Caco-2 (cell line): Measurements from ENCODE around the gene MBOAT7. TPM values are rescaled to one million over a fixed set of nuclear protein-coding genes. Genes with fewer than 3 reads are reported as not detected.

ENCODE experiments used
- BruUV-seq: library from RNA; stranded (reverse); fragments of 400-500 nt; replicated peaks from 2 replicates; lab custom pipeline; 2021; lab: Mats Ljungman, UMichigan
- CTCF ChIA-PET: fragments of 300-600 bp; sonication (Branson Sonifier 250); formaldehyde crosslinking; loops from one replicate; lab custom pipeline; 2022; ENCODE audit warnings: antibody characterized with exemption; lab: Charles Lee
- POLR2A ChIA-PET: fragments of 300-600 bp; sonication (Branson Sonifier 250); formaldehyde crosslinking; loops from one replicate; lab custom pipeline; 2022; ENCODE audit warnings: antibody characterized with exemption; lab: Charles Lee
- DNase-seq, 2 experiments: peaks; one replicate each; pipeline versions ENCODE4 v3.0.0 to v3.0.0-alpha.2; 2020 to 2022
- H3K27me3 ChIP-seq: replicated peaks from 2 replicates; pipeline ENCODE4 v1.6.0; 2011; ENCODE audit warnings: low read length; ENCODE audit not compliant: control insufficient read depth, insufficient read depth
- H3K36me3 ChIP-seq: 2 replicates; pipeline ENCODE4 v1.5.1; 2011; ENCODE audit warnings: low read length; ENCODE audit not compliant: control insufficient read depth, insufficient read depth
- H3K4me1 ChIP-seq: fragments of 250-450 bp; sonication (Bioruptor Pico); 2 replicates; pipeline ENCODE4 v1.5.1; 2020; ENCODE audit warnings: mild to moderate bottlenecking
- H3K4me3 ChIP-seq: 2 replicates; pipeline ENCODE4 v1.5.1; 2011; ENCODE audit warnings: low read depth, mild to moderate bottlenecking, control low read depth, low read length
- H3K9me3 ChIP-seq: fragments of 250-450 bp; sonication (Bioruptor Pico); 2 replicates; pipeline ENCODE4 v1.5.1; 2020; ENCODE audit warnings: mild to moderate bottlenecking, moderate library complexity
- H3K27ac Mint-ChIP-seq: one replicate; pipeline ENCODE4 v1.8.0; 2022; ENCODE audit warnings: mixed read lengths; ENCODE audit not compliant: unreplicated experiment
- H3K27me3 Mint-ChIP-seq: one replicate; pipeline ENCODE4 v1.8.0; 2022; ENCODE audit warnings: mixed read lengths; ENCODE audit not compliant: insufficient read depth, unreplicated experiment
- H3K36me3 Mint-ChIP-seq: one replicate; pipeline ENCODE4 v1.8.0; 2022; ENCODE audit warnings: mild to moderate bottlenecking, mixed read lengths; ENCODE audit not compliant: insufficient read depth, unreplicated experiment
- H3K4me1 Mint-ChIP-seq: one replicate; pipeline ENCODE4 v1.8.0; 2022; ENCODE audit warnings: low read depth, mixed read lengths; ENCODE audit not compliant: unreplicated experiment
- H3K4me3 Mint-ChIP-seq: one replicate; pipeline ENCODE4 v1.8.0; 2022; ENCODE audit warnings: mild to moderate bottlenecking, moderate library complexity, mixed read lengths; ENCODE audit not compliant: unreplicated experiment
- H3K9me3 Mint-ChIP-seq: one replicate; pipeline ENCODE4 v1.8.0; 2022; ENCODE audit warnings: mixed read lengths; ENCODE audit not compliant: unreplicated experiment
- intact Hi-C: fragments of 100-400 bp; cut with micrococcal nuclease; formaldehyde crosslinking; loops from one replicate; pipeline ENCODE4 v1.10.0; 2022; ENCODE audit not compliant: unreplicated experiment
- total RNA-seq: library from RNA; stranded (reverse); gene quantifications from 2 replicates; pipeline ENCODE4 v1.2.3, GENCODE V29; 2022
- TF ChIP-seq, protein P1 (sequence below), 2 experiments: fragments of 200-600 bp in 1 of 2; IDR thresholded peaks; 1 replicate in 1 of 2; 2 replicates in 1 of 2; pipeline versions ENCODE4 v1.5.1 to v1.8.0; 2011 to 2022; ENCODE audit warnings: antibody characterized with exemption in 1 of 2, control low read depth in 1 of 2, inconsistent platforms in 1 of 2, low read depth in 1 of 2, low read length in 1 of 2, mild to moderate bottlenecking in 1 of 2, moderate library complexity in 1 of 2; ENCODE audit not compliant: insufficient read depth in 1 of 2, severe bottlenecking in 1 of 2, unreplicated experiment in 1 of 2

MBOAT7 gene
- total RNA-seq, 1 experiment from 2014 or later: 137 TPM

DNA sequence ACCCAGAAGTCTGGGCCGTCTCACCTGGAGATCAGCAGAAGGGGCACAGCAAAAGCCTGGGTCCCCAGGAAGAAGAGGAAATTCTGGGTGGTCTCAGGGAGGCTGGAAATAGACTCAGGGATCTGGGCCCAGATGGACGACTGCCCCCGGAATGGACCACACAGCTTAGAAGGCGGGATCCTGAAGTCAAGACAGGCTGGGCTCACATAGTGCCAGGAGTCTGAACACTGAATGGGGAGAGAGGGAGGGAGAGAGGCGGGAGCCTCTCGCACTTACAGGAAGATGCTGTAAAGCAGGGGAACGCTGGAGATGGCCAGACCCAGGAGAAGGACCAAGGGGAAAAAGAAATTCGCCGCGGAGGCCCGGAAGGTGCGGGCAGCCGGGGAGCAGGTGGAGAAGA is 28.5 kb downstream of the MBOAT7 start:
- Histone ChIP-seq H3K4me1 (peaks cover 24% of the 10 kb centered on the region), H3K9me3 (no peaks in the 10 kb centered on the region), H3K27me3 (no peaks in the 10 kb centered on the region), H3K36me3 (0 out of 2 replicates have a peak, but pooled peaks cover 2% of the 10 kb centered on the region), H3K4me3 (peak overlapping the region; percentile 53)
- peaks cover 74% of the 10 kb centered on the region for H3K36me3 Mint-ChIP-seq
- ChIA-PET POLR2A (interaction anchor here (2.9 to 3.4 kb wide), 2 partner anchors 24 to 29 kb away, joined by 23 to 30 read pairs; partner anchors contain the start of genes CNOT3, MBOAT7 and TSEN34), CTCF (interaction anchor here (0.7 to 1.3 kb wide), 2 partner anchors 12 to 24 kb away, joined by 3 read pairs; no protein-coding TSS in a partner anchor)
- intact Hi-C loops: no loop called here
- BruUV-seq: no TSS peak
- no peak for DNase-seq
- peaks cover 47% of the 10 kb centered on the region for H3K4me1 Mint-ChIP-seq
- no peaks in the 10 kb centered on the region for H3K27me3 Mint-ChIP-seq
- H3K4me3 Mint-ChIP-seq: peak overlapping the region; percentile 79
- TF ChIP-seq, protein P1, sequence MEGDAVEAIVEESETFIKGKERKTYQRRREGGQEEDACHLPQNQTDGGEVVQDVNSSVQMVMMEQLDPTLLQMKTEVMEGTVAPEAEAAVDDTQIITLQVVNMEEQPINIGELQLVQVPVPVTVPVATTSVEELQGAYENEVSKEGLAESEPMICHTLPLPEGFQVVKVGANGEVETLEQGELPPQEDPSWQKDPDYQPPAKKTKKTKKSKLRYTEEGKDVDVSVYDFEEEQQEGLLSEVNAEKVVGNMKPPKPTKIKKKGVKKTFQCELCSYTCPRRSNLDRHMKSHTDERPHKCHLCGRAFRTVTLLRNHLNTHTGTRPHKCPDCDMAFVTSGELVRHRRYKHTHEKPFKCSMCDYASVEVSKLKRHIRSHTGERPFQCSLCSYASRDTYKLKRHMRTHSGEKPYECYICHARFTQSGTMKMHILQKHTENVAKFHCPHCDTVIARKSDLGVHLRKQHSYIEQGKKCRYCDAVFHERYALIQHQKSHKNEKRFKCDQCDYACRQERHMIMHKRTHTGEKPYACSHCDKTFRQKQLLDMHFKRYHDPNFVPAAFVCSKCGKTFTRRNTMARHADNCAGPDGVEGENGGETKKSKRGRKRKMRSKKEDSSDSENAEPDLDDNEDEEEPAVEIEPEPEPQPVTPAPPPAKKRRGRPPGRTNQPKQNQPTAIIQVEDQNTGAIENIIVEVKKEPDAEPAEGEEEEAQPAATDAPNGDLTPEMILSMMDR (IDR thresholded peaks at IDR 0.05; ENCODE audit: insufficient read depth in 1 of 2, low read depth in 1 of 2, low read length in 1 of 2, severe bottlenecking in 1 of 2, unreplicated experiment in 1 of 2): no peak
- peaks cover 10% of the 10 kb centered on the region for H3K9me3 Mint-ChIP-seq
- H3K27ac Mint-ChIP-seq: peak overlapping the region; percentile 87

DNA sequence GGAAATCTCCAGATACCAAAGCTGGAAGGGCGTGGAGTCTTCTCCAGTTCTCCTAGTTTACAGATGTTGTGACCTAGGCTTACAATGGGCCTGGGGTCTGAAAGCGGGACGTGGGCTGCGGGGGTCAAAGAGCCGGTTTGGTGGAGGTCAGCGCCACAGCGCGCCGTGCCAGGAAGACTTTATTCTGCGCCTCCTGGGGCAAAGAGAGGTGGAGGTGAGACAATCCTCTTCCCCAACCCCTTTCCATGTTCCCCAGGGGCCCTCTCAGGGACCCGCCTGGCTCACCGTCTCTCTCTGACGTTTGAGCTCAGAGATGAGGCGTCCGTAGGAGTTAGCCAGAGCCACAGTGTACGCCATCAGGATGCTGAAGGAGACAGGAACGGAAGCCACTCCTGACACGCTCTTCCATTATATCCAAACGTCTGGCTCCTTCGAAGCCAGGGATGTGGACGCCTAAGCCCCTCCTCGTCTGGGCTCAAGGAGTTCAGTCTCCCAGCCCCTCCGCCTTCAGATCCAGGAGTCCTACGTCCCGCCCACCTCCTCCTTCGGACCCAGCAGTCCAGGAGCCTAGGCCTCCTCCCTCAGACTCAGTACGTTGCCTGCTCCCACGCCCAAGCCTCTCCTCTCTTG is 29.1 kb downstream of the MBOAT7 start:
- BruUV-seq: TSS peak; percentile 79
- intact Hi-C loops: no loop called here
- TF ChIP-seq, protein P1 (IDR thresholded peaks at IDR 0.05; ENCODE audit: insufficient read depth in 1 of 2, low read depth in 1 of 2, low read length in 1 of 2, severe bottlenecking in 1 of 2, unreplicated experiment in 1 of 2): no peak
- H3K4me3 ChIP-seq: peak overlapping the region; percentile 53
- no peaks in the 10 kb centered on the region for H3K27me3 ChIP-seq
- H3K27ac Mint-ChIP-seq: peak overlapping the region; percentile 87
- POLR2A ChIA-PET: interaction anchor here (1.5 to 3.4 kb wide), 4 partner anchors 23 to 289 kb away, joined by 3 to 30 read pairs (median 14); partner anchors contain the start of genes CNOT3, LENG8, MBOAT7 and TSEN34
- H3K4me1 Mint-ChIP-seq: peaks cover 42% of the 10 kb centered on the region
- H3K36me3 ChIP-seq: 0 out of 2 replicates have a peak, but pooled peaks cover 2% of the 10 kb centered on the region
- no peaks in the 10 kb centered on the region for H3K9me3 ChIP-seq
- H3K4me1 ChIP-seq: peaks cover 24% of the 10 kb centered on the region
- CTCF ChIA-PET: interaction anchor here (1.1 to 2.3 kb wide), 5 partner anchors 8 to 29 kb away, joined by 3 to 14 read pairs (median 7); partner anchors contain the start of genes CNOT3, MBOAT7 and TMC4
- no peaks in the 10 kb centered on the region for H3K27me3 Mint-ChIP-seq
- peaks cover 4% of the 10 kb centered on the region for H3K9me3 Mint-ChIP-seq
- peaks cover 75% of the 10 kb centered on the region for H3K36me3 Mint-ChIP-seq
- DNase-seq: no peak
- H3K4me3 Mint-ChIP-seq: peak overlapping the region; percentile 79

- ChIA-PET POLR2A (interaction anchor here (0.6 to 3.4 kb wide), 6 partner anchors 14 to 289 kb away, joined by 3 to 30 read pairs (median 4); partner anchors contain the start of genes CNOT3, LENG8, MBOAT7 and PRPF31), CTCF (interaction anchor here (0.7 to 2.3 kb wide), 5 partner anchors 9 to 29 kb away, joined by 3 to 14 read pairs (median 7); partner anchors contain the start of genes CNOT3, MBOAT7 and TMC4)
- Mint-ChIP-seq H3K4me1 (peaks cover 39% of the 10 kb centered on the region), H3K27ac (peak within 1 kb of the TSS; percentile 87), H3K27me3 (no peaks in the 10 kb centered on the region), H3K36me3 (peaks cover 76% of the 10 kb centered on the region), H3K4me3 (peak within 1 kb of the TSS; percentile 79), H3K9me3 (no peaks in the 10 kb centered on the region)
- BruUV-seq: no TSS peak
- TF ChIP-seq, protein P1 (IDR thresholded peaks at IDR 0.05; ENCODE audit: insufficient read depth in 1 of 2, low read depth in 1 of 2, low read length in 1 of 2, severe bottlenecking in 1 of 2, unreplicated experiment in 1 of 2): peak in 1 of 2 experiments; percentile 34
- intact Hi-C loops: loop anchor here (1.0 kb wide), 2 partner anchors 22 to 30 kb away; partner anchors contain the start of genes CNOT3 and MBOAT7
- DNase-seq: peak; percentile 99 to 100
- Histone ChIP-seq H3K4me3 (peak within 1 kb of the TSS; percentile 62), H3K9me3 (no peaks in the 10 kb centered on the region), H3K4me1 (peaks cover 24% of the 10 kb centered on the region), H3K27me3 (no peaks in the 10 kb centered on the region), H3K36me3 (0 out of 2 replicates have a peak, but pooled peaks cover 2% of the 10 kb centered on the region)
Measured at GRCh38 chr19:54159352-54160181, 29.8 kb downstream of the MBOAT7 start, which contains the start of gene LENG1. Gene LENG1, minus strand, starts transcription at chr19:54159721. Its CDS starts 26 bp downstream, at chr19:54159695.
